Mammary epithelial cell (primary cell): ENCODE data around the gene OR2L13.

Experiments
- EZH2 ChIP-seq: IDR thresholded peaks from 2 replicates; pipeline ENCODE4 v1.6.1; 2012; ENCODE audit warnings: low read length, inconsistent platforms, borderline replicate concordance
- TF ChIP-seq, protein P1 (sequence below), 2 donors: IDR thresholded peaks in 1 of 2; conservative IDR thresholded peaks in 1 of 2; 2 replicates each; pipeline ENCODE4 v1.5.1; 2011 to 2012; ENCODE audit warnings: inconsistent platforms in 2 of 2, low read length in 2 of 2, mild to moderate bottlenecking in 2 of 2, control low read depth in 1 of 2, low read depth in 1 of 2; ENCODE audit not compliant: insufficient read depth in 1 of 2; ENCODE audit errors: extremely low read depth in 1 of 2

DNA sequence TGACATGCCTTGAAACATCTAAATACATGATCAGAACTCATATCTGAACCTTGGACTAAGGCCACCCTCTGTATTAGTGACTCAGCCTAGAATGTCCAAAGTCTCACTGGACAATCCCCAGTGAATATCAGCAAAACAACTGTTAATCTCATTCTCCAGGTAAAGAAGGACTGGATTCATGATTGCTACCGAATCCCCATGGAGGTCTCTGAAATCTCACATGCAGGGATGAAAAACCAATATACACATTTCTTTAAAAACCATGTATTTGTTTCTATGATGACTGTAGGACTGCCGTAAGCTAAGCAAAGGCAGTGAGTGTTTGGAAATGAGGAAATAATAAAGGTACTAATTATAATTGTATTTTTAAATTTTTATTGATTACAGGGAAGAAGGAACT is 48.4 kb upstream of the OR2L13 start, which contains the start of gene OR2L3:
- TF ChIP-seq, protein P1, sequence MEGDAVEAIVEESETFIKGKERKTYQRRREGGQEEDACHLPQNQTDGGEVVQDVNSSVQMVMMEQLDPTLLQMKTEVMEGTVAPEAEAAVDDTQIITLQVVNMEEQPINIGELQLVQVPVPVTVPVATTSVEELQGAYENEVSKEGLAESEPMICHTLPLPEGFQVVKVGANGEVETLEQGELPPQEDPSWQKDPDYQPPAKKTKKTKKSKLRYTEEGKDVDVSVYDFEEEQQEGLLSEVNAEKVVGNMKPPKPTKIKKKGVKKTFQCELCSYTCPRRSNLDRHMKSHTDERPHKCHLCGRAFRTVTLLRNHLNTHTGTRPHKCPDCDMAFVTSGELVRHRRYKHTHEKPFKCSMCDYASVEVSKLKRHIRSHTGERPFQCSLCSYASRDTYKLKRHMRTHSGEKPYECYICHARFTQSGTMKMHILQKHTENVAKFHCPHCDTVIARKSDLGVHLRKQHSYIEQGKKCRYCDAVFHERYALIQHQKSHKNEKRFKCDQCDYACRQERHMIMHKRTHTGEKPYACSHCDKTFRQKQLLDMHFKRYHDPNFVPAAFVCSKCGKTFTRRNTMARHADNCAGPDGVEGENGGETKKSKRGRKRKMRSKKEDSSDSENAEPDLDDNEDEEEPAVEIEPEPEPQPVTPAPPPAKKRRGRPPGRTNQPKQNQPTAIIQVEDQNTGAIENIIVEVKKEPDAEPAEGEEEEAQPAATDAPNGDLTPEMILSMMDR (conservative IDR thresholded peaks at IDR 0.05 in 1 of 2, IDR thresholded peaks at IDR 0.05 in 1 of 2; ENCODE audit: extremely low read depth in 1 of 2, insufficient read depth in 1 of 2, low read depth in 1 of 2, low read length in 2 of 2) = no peak
- TF ChIP-seq EZH2 = no peak
